Neural crest cell (in vitro differentiated cells): ENCODE measurements around the gene LAGE3. TPM values are rescaled to one million over a fixed set of nuclear protein-coding genes. Genes with fewer than 3 reads are reported as not detected.

Experiments
- DNase-seq: peaks from one replicate; pipeline ENCODE4 v3.0.0; 2021; ENCODE audit warnings: low read depth, mixed read lengths, low spot score
- H3K27ac Mint-ChIP-seq: one replicate; pipeline ENCODE4 v1.8.0; 2021; ENCODE audit warnings: mild to moderate bottlenecking, mixed read lengths; ENCODE audit not compliant: unreplicated experiment
- H3K27me3 Mint-ChIP-seq: 2 replicates; pipeline ENCODE4 v1.8.0; 2021; ENCODE audit warnings: low read depth, mild to moderate bottlenecking, mixed read lengths
- H3K36me3 Mint-ChIP-seq: 2 replicates; pipeline ENCODE4 v1.8.0; 2021; ENCODE audit warnings: low read depth, mild to moderate bottlenecking, mixed read lengths
- H3K4me1 Mint-ChIP-seq: 2 replicates; pipeline ENCODE4 v1.8.0; 2021; ENCODE audit warnings: mixed read lengths
- H3K4me3 Mint-ChIP-seq: one replicate; pipeline ENCODE4 v1.8.0; 2021; ENCODE audit warnings: mild to moderate bottlenecking, mixed read lengths
- H3K9me3 Mint-ChIP-seq: 2 replicates; pipeline ENCODE4 v1.8.0; 2021; ENCODE audit warnings: mixed read lengths
- total RNA-seq: library from RNA; stranded (reverse); gene quantifications from 2 replicates; pipeline ENCODE4 v1.2.1, GENCODE V29; 2021
- TF ChIP-seq, protein P1 (sequence below): fragments of 200-600 bp; sonication (generic); conservative IDR thresholded peaks from 2 replicates; pipeline ENCODE4 v1.5.0; 2021; ENCODE audit warnings: antibody characterized with exemption, mild to moderate bottlenecking

The LAGE3 gene
- total RNA-seq, 1 donor from 2014 or later, result 22.6 TPM

DNA sequence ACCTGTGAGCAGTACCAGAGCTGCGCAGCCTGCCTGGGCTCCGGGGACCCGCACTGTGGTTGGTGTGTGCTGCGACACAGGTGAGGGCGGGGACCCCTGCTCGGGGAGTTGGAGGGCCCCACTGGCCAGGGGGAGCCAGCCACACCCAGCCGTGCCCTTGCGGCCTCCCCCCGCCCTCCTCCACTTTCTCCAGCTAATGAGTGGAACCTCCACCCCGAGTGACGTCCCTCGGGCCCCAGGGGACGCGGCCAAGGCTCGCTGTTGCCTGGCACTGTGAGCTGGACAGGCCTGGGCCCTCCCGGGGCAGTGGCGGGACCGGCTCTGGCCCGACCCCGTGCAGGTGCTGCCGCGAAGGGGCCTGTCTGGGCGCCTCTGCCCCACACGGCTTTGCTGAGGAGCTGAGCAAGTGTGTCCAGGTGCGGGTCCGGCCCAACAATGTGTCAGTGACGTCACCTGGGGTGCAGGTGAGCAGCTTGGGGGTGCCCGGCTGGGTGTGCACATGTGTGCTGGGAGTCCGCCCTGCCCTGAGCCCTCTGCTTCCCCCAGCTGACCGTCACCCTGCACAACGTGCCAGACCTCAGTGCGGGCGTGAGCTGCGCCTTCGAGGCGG is 15.4 kb downstream of the LAGE3 start:
- Mint-ChIP-seq H3K4me1 (no peaks in the 10 kb centered on the region), H3K4me3 (no peak overlapping the region), H3K36me3 (no peaks in the 10 kb centered on the region), H3K27me3 (no peaks in the 10 kb centered on the region), H3K9me3 (no peaks in the 10 kb centered on the region), H3K27ac (no peak overlapping the region)
- DNase-seq, result no peak
- TF ChIP-seq, protein P1, sequence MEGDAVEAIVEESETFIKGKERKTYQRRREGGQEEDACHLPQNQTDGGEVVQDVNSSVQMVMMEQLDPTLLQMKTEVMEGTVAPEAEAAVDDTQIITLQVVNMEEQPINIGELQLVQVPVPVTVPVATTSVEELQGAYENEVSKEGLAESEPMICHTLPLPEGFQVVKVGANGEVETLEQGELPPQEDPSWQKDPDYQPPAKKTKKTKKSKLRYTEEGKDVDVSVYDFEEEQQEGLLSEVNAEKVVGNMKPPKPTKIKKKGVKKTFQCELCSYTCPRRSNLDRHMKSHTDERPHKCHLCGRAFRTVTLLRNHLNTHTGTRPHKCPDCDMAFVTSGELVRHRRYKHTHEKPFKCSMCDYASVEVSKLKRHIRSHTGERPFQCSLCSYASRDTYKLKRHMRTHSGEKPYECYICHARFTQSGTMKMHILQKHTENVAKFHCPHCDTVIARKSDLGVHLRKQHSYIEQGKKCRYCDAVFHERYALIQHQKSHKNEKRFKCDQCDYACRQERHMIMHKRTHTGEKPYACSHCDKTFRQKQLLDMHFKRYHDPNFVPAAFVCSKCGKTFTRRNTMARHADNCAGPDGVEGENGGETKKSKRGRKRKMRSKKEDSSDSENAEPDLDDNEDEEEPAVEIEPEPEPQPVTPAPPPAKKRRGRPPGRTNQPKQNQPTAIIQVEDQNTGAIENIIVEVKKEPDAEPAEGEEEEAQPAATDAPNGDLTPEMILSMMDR, result no peak

DNA sequence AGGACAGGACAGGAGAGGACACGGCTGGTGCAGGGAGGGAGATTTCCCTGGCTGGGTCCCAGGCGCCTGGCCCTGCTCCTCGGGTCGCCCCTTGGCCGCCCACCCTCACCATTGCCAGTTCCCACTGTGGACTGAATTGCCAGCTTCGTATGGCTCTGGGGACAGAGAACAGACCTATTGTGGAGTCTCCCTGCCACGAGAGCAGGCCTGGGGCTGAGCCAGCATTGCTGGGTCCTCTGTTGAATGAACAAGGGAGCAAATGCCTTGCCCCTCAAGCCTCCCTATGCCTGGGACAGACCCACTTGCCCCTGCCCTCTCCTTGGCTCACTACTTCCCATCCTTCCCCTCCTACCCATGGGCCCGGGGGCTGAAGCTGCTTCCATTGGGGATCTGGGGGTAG is 16.7 kb downstream of the LAGE3 start:
- no peak overlapping the region for H3K27ac Mint-ChIP-seq
- no peaks in the 10 kb centered on the region for H3K27me3 Mint-ChIP-seq
- DNase-seq, result no peak
- no peak overlapping the region for H3K4me3 Mint-ChIP-seq
- H3K36me3 Mint-ChIP-seq, result peaks cover 1% of the 10 kb centered on the region
- peaks cover 1% of the 10 kb centered on the region for H3K4me1 Mint-ChIP-seq
- TF ChIP-seq, protein P1, result no peak
- no peaks in the 10 kb centered on the region for H3K9me3 Mint-ChIP-seq

DNA sequence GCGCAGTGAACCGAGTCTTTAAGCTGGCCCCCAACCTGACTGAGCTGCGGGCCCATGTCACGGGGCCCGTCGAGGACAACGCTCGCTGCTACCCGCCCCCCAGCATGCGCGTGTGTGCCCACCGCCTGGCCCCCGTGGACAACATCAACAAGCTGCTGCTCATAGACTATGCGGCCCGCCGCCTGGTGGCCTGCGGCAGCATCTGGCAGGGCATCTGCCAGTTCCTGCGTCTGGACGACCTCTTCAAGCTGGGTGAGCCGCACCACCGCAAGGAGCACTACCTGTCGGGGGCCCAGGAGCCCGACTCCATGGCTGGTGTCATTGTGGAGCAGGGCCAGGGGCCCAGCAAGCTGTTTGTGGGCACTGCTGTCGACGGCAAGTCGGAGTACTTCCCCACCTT is 18.8 kb downstream of the LAGE3 start:
- Mint-ChIP-seq H3K36me3 (peaks cover 3% of the 10 kb centered on the region), H3K4me1 (peaks cover 5% of the 10 kb centered on the region), H3K27ac (no peak overlapping the region), H3K27me3 (no peaks in the 10 kb centered on the region), H3K4me3 (peak overlapping the region; percentile 88), H3K9me3 (no peaks in the 10 kb centered on the region)
- TF ChIP-seq, protein P1, result no peak
- DNase-seq, result no peak

DNA sequence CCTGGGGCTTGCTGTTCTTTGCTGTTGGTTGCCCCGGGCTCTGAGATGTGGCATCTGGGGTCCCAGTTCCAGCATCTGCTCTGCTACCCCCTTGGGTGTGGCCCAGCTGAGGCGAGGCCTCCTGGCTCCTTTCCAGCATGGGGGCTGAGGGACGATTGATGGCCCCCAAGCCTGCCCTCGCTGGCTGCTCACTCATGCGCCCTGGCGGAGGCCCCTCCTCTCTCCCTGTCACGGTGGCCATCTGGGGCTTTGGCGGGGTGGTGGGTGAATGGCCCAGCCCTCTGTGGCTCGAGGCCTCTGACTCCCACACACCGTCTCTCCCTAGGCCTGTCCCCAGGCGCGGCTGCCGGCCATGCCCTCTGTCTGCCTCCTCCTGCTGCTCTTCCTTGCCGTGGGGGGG is 19.2 kb downstream of the LAGE3 start:
- H3K36me3 Mint-ChIP-seq, result peaks cover 3% of the 10 kb centered on the region
- no peak overlapping the region for H3K27ac Mint-ChIP-seq
- TF ChIP-seq, protein P1, result no peak
- H3K9me3 Mint-ChIP-seq, result no peaks in the 10 kb centered on the region
- peak overlapping the region; percentile 88 for H3K4me3 Mint-ChIP-seq
- peaks cover 5% of the 10 kb centered on the region for H3K4me1 Mint-ChIP-seq
- no peaks in the 10 kb centered on the region for H3K27me3 Mint-ChIP-seq
- DNase-seq, result no peak

DNA sequence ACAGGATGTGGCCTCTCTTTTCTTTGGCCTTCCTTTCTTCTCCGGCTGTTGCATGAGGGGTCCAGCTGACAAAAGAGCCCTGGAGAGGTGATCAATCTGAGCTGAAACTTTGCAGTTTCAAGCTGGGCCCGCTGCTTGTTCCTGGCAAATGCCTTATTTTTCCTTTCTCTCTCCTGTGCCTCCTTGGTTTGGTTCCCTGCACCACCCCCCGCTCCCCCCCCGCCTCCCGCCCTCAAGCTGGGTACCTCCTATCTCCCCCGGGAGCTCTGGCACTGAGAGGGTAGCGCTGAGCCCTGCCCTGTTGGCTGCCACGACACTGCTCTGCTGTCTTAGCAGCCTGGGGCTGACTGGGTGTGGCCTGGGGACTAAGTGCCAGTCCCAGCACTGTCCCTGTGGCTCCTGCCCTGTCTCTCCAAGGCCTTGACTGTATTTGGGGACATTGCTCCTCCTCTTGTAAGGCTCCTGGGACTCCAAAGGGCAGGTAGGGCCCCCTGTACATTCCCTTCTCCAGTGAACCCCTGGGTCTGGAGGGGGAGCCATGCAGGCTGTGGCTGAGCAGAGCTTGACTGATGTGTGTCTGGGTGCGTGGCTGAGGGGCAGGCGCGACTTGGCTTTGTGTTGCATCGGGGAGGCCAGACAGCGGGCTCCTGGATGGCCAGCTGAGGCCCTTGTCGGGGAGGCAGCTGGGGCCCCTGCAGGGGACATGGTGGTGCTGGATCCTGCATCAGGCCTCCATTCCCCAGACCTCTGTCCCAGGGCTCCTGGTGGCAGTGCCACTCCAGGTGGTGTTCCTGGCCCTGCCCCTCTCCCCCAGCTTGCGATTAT is 19.9 kb downstream of the LAGE3 start:
- Mint-ChIP-seq H3K27me3 (no peaks in the 10 kb centered on the region), H3K4me1 (peaks cover 5% of the 10 kb centered on the region), H3K4me3 (peak overlapping the region; percentile 88), H3K36me3 (peaks cover 7% of the 10 kb centered on the region), H3K27ac (no peak overlapping the region), H3K9me3 (no peaks in the 10 kb centered on the region)
- DNase-seq, result no peak
- TF ChIP-seq, protein P1, result no peak
